OCI-LY7 (cell line): Measurements from ENCODE around the gene PTPN12. TPM values are rescaled to one million over a fixed set of nuclear protein-coding genes. Genes with fewer than 3 reads are reported as not detected.

Experiments
- BruUV-seq: library from RNA; stranded (reverse); fragments of 400-500 nt; replicated peaks from 2 replicates; lab custom pipeline; 2021; lab: Mats Ljungman, UMichigan
- CTCF ChIA-PET: fragments of 300-600 bp; sonication (Branson Sonifier 250); formaldehyde crosslinking; loops from one replicate; lab custom pipeline; 2022; ENCODE audit warnings: antibody characterized with exemption; ENCODE audit not compliant: unreplicated experiment; lab: Charles Lee
- POLR2A ChIA-PET: fragments of 300-600 bp; sonication (Branson Sonifier 250); formaldehyde crosslinking; loops from one replicate; lab custom pipeline; 2022; ENCODE audit warnings: antibody characterized with exemption; lab: Charles Lee
- DNase-seq: peaks from one replicate; pipeline ENCODE4 v3.0.0-alpha.2; 2015; ENCODE audit warnings: low spot score
- H2AFZ ChIP-seq: fragments of 200-600 bp; sonication (generic), shearing (Covaris generic); 2 replicates; pipeline ENCODE4 v1.6.1; 2014; ENCODE audit warnings: mild to moderate bottlenecking, antibody characterized with exemption, low read length, moderate library complexity
- H3K27ac ChIP-seq: fragments of 200-600 bp; sonication (generic); 2 replicates; pipeline ENCODE4 v1.5.1; 2014; ENCODE audit warnings: mixed run types, low read depth, mild to moderate bottlenecking, moderate library complexity, low read length, inconsistent platforms; ENCODE audit not compliant: poor library complexity, severe bottlenecking
- H3K36me3 ChIP-seq: fragments of 200-600 bp; sonication (generic); 2 replicates; pipeline ENCODE4 v1.6.1; 2014; ENCODE audit warnings: mild to moderate bottlenecking, antibody characterized with exemption, low read length, moderate library complexity, mixed read lengths; ENCODE audit not compliant: insufficient read depth
- H3K4me1 ChIP-seq: fragments of 200-600 bp; sonication (generic); 2 replicates; pipeline ENCODE4 v1.5.1; 2014; ENCODE audit warnings: mild to moderate bottlenecking, low read length; ENCODE audit not compliant: insufficient read depth, poor library complexity, severe bottlenecking
- H3K4me2 ChIP-seq: fragments of 200-600 bp; sonication (generic); 2 replicates; pipeline ENCODE4 v1.6.1; 2014; ENCODE audit warnings: mild to moderate bottlenecking, low read length
- H3K4me3 ChIP-seq: fragments of 200-600 bp; sonication (generic); 2 replicates; pipeline ENCODE4 v1.5.1; 2014; ENCODE audit warnings: mild to moderate bottlenecking, low read depth, low read length; ENCODE audit not compliant: poor library complexity, severe bottlenecking
- H3K79me2 ChIP-seq: fragments of 200-600 bp; sonication (generic); 2 replicates; pipeline ENCODE4 v1.6.1; 2016; ENCODE audit warnings: low read depth, mild to moderate bottlenecking, low read length, moderate library complexity, mixed read lengths; ENCODE audit not compliant: insufficient read depth
- H3K9me2 ChIP-seq: fragments of 200-600 bp; sonication (generic); 2 replicates; pipeline ENCODE4 v1.6.1; 2016; ENCODE audit warnings: mild to moderate bottlenecking, low read length, mixed read lengths; ENCODE audit not compliant: insufficient read depth
- H3K9me3 ChIP-seq: fragments of 200-600 bp; sonication (generic); 2 replicates; pipeline ENCODE4 v1.6.1; 2014; ENCODE audit warnings: mild to moderate bottlenecking, mixed run types, low read length, mixed read lengths
- H4K20me1 ChIP-seq: fragments of 200-600 bp; sonication (generic); 2 replicates; pipeline ENCODE4 v1.6.1; 2014; ENCODE audit warnings: mild to moderate bottlenecking, antibody characterized with exemption, low read length, moderate library complexity, mixed read lengths; ENCODE audit not compliant: insufficient read depth
- EZH2phosphoT487 ChIP-seq: fragments of 200-600 bp; sonication (generic); IDR thresholded peaks from 2 replicates; pipeline ENCODE4 v1.6.1; 2018; ENCODE audit warnings: low read depth, borderline replicate concordance, mild to moderate bottlenecking, mixed run types, antibody characterized with exemption, low read length, moderate library complexity, mixed read lengths
- intact Hi-C: fragments of 100-400 bp; cut with micrococcal nuclease; formaldehyde crosslinking; loops from one replicate; pipeline ENCODE4 v1.10.0; 2022; ENCODE audit not compliant: unreplicated experiment
- total RNA-seq, 2 experiments: library from RNA; depleted of rRNA in 1 of 2; stranded (reverse); fragments of >200 nt in 1 of 2; shearing (Covaris generic) in 1 of 2; gene quantifications; 2 replicates each; pipeline ENCODE4 v1.2.3, GENCODE V29; 2014 to 2022
- TF ChIP-seq, protein P1 (sequence below): fragments of 200-600 bp; sonication (generic); conservative IDR thresholded peaks from 2 replicates; pipeline ENCODE4 v1.5.1; 2014; ENCODE audit warnings: mild to moderate bottlenecking, antibody characterized with exemption, low read length, moderate library complexity, mixed read lengths

Gene PTPN12
- total RNA-seq, 2 experiments from 2014 or later: 2.7 to 19.1 TPM

DNA sequence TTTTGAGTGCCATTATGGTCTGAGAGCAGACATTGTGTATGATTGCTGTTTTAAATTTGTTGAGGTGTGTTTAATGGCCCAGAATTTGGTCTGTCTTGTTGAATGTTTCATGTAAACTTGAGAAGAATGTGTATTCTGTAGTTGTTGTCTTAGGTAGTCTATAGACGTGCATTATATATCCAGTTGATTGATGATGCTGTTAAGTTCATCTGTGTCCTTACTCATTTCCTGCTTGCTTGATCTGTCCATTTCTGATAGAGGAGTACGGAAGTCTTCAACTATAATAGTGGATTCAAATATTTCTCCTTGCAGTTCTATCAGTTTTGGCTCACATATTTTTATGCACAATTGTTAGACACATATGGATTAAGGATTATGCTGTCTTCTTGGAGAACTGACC is 16.0 kb downstream of the PTPN12 start:
- no peaks in the 10 kb centered on the region for H4K20me1 ChIP-seq
- H3K4me3 ChIP-seq: no peak overlapping the region
- H3K79me2 ChIP-seq: no peaks in the 10 kb centered on the region
- no peaks in the 10 kb centered on the region; the same call in 1 of the 2 replicates for H3K9me2 ChIP-seq
- no peaks in the 10 kb centered on the region for H3K4me1 ChIP-seq
- TF ChIP-seq, protein P1, sequence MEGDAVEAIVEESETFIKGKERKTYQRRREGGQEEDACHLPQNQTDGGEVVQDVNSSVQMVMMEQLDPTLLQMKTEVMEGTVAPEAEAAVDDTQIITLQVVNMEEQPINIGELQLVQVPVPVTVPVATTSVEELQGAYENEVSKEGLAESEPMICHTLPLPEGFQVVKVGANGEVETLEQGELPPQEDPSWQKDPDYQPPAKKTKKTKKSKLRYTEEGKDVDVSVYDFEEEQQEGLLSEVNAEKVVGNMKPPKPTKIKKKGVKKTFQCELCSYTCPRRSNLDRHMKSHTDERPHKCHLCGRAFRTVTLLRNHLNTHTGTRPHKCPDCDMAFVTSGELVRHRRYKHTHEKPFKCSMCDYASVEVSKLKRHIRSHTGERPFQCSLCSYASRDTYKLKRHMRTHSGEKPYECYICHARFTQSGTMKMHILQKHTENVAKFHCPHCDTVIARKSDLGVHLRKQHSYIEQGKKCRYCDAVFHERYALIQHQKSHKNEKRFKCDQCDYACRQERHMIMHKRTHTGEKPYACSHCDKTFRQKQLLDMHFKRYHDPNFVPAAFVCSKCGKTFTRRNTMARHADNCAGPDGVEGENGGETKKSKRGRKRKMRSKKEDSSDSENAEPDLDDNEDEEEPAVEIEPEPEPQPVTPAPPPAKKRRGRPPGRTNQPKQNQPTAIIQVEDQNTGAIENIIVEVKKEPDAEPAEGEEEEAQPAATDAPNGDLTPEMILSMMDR: no peak
- no peak for TF ChIP-seq EZH2phosphoT487
- H3K27ac ChIP-seq: no peak overlapping the region
- H3K36me3 ChIP-seq: no peaks in the 10 kb centered on the region
- POLR2A ChIA-PET: interaction anchor here (0.8 kb wide), 1 partner anchor 10 kb away, joined by 4 read pairs; no protein-coding TSS in a partner anchor
- no peaks in the 10 kb centered on the region for H3K9me3 ChIP-seq
- intact Hi-C loops: no loop called here
- CTCF ChIA-PET: no interaction called here
- no peak overlapping the region for H3K4me2 ChIP-seq
- H2AFZ ChIP-seq: no peak overlapping the region
- no TSS peak for BruUV-seq
- no peak for DNase-seq

DNA sequence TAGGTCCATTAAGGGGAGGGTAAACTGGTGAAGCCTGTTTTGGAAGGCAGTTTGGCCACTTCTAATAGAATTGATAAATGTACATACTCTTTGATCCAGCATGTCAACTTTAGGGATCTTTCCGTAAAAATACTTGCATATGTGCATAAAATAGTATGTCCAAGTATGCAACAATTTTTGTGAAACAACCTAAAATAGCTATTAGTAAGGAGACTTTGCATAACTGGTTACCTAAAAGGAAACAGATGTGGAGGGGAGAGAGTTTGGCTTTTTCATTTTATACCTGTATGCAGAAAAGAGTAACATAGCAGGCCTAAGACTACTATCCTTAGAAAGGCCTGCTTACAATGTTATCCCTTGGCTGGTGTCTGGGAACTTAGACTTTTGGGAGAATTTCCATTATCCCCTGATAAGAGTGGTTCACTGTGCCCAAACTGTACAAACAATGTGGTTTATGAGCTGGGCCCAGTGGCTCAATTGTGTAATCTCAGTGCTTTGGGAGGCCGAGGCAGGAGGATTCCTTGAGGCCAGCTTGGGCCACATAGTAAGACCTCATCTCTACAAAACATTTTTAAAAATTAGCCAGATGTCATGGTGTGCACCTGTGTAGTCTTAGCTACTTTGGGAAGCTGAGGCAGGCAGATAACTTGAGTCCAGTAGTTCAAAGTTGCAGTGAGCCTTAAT is 21.3 kb downstream of the PTPN12 start:
- Histone ChIP-seq H3K9me2 (no peaks in the 10 kb centered on the region), H4K20me1 (no peaks in the 10 kb centered on the region), H3K79me2 (no peaks in the 10 kb centered on the region), H2AFZ (no peak overlapping the region), H3K4me2 (no peak overlapping the region), H3K9me3 (no peaks in the 10 kb centered on the region), H3K27ac (no peak overlapping the region), H3K36me3 (no peaks in the 10 kb centered on the region), H3K4me1 (no peaks in the 10 kb centered on the region), H3K4me3 (no peak overlapping the region)
- ChIA-PET CTCF (no interaction called here), POLR2A (interaction anchor here (1.3 to 1.7 kb wide), 2 partner anchors 11 to 18 kb away, joined by 3 to 4 read pairs; no protein-coding TSS in a partner anchor)
- no peak for TF ChIP-seq EZH2phosphoT487
- TF ChIP-seq, protein P1: no peak
- no peak for DNase-seq
- intact Hi-C loops: no loop called here
- no TSS peak for BruUV-seq

DNA sequence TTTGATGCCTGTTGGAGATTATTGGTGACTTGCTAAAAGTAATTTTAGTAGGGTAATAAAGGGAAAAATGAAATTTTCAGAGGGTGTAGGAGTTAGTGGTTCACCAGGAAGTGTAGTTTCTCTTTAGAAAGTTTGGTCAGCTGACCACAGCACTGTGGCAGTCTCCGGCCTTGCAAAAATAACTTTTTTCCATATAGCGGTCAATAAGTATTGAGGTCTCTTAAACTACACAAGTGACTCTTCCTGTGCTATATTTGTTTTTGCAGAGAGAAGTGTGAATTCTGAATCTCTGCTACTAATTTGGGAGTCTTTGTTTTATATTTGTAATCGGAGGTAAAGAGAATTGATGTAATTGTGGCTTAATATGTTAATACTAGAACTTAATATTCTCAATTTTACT is 24.3 kb downstream of the PTPN12 start:
- no TSS peak for BruUV-seq
- CTCF ChIA-PET: no interaction called here
- no peaks in the 10 kb centered on the region for H3K36me3 ChIP-seq
- POLR2A ChIA-PET: interaction anchor here (0.7 to 1.5 kb wide), 2 partner anchors 9 to 52 kb away, joined by 3 read pairs; no protein-coding TSS in a partner anchor
- H2AFZ ChIP-seq: no peak overlapping the region
- H3K9me3 ChIP-seq: no peaks in the 10 kb centered on the region
- H3K4me2 ChIP-seq: no peak overlapping the region
- no peaks in the 10 kb centered on the region for H4K20me1 ChIP-seq
- no peak for TF ChIP-seq EZH2phosphoT487
- TF ChIP-seq, protein P1: no peak
- no peaks in the 10 kb centered on the region for H3K79me2 ChIP-seq
- no peak overlapping the region for H3K27ac ChIP-seq
- no peak overlapping the region for H3K4me3 ChIP-seq
- no peak for DNase-seq
- H3K4me1 ChIP-seq: no peaks in the 10 kb centered on the region
- intact Hi-C loops: no loop called here
- H3K9me2 ChIP-seq: no peaks in the 10 kb centered on the region
